HL-60 (cell line): ENCODE data around the gene HYPK.

Experiments
- GABPA ChIP-seq: IDR thresholded peaks from 2 replicates; pipeline ENCODE4 v1.6.1; 2012; ENCODE audit warnings: low read depth
- POLR2AphosphoS5 ChIP-seq: IDR thresholded peaks from 2 replicates; pipeline ENCODE4 v1.6.1; 2012; ENCODE audit warnings: low read depth
- SPI1 ChIP-seq: IDR thresholded peaks from 2 replicates; pipeline ENCODE4 v1.6.1; 2012; ENCODE audit warnings: low read depth, mild to moderate bottlenecking, borderline replicate concordance
- TF ChIP-seq, protein P1 (sequence below): IDR thresholded peaks from 2 replicates; pipeline ENCODE4 v1.6.1; 2012; ENCODE audit warnings: low read depth; ENCODE audit not compliant: insufficient replicate concordance
- TF ChIP-seq, protein P2 (sequence below): IDR thresholded peaks from one replicate; pipeline ENCODE4 v1.5.1; 2011; ENCODE audit warnings: low read length, control low read depth, inconsistent platforms; ENCODE audit not compliant: insufficient read depth

DNA sequence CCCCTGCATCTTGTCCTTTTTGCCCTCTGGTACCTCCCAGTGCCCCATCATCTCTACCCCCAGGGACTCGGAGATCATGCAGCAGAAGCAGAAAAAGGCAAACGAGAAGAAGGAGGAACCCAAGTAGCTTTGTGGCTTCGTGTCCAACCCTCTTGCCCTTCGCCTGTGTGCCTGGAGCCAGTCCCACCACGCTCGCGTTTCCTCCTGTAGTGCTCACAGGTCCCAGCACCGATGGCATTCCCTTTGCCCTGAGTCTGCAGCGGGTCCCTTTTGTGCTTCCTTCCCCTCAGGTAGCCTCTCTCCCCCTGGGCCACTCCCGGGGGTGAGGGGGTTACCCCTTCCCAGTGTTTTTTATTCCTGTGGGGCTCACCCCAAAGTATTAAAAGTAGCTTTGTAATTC, 6.8 kb upstream of the HYPK start:
- TF ChIP-seq POLR2AphosphoS5 (no peak), SPI1 (no peak), GABPA (no peak)
- TF ChIP-seq, protein P1, sequence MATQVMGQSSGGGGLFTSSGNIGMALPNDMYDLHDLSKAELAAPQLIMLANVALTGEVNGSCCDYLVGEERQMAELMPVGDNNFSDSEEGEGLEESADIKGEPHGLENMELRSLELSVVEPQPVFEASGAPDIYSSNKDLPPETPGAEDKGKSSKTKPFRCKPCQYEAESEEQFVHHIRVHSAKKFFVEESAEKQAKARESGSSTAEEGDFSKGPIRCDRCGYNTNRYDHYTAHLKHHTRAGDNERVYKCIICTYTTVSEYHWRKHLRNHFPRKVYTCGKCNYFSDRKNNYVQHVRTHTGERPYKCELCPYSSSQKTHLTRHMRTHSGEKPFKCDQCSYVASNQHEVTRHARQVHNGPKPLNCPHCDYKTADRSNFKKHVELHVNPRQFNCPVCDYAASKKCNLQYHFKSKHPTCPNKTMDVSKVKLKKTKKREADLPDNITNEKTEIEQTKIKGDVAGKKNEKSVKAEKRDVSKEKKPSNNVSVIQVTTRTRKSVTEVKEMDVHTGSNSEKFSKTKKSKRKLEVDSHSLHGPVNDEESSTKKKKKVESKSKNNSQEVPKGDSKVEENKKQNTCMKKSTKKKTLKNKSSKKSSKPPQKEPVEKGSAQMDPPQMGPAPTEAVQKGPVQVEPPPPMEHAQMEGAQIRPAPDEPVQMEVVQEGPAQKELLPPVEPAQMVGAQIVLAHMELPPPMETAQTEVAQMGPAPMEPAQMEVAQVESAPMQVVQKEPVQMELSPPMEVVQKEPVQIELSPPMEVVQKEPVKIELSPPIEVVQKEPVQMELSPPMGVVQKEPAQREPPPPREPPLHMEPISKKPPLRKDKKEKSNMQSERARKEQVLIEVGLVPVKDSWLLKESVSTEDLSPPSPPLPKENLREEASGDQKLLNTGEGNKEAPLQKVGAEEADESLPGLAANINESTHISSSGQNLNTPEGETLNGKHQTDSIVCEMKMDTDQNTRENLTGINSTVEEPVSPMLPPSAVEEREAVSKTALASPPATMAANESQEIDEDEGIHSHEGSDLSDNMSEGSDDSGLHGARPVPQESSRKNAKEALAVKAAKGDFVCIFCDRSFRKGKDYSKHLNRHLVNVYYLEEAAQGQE, result no peak
- TF ChIP-seq, protein P2, sequence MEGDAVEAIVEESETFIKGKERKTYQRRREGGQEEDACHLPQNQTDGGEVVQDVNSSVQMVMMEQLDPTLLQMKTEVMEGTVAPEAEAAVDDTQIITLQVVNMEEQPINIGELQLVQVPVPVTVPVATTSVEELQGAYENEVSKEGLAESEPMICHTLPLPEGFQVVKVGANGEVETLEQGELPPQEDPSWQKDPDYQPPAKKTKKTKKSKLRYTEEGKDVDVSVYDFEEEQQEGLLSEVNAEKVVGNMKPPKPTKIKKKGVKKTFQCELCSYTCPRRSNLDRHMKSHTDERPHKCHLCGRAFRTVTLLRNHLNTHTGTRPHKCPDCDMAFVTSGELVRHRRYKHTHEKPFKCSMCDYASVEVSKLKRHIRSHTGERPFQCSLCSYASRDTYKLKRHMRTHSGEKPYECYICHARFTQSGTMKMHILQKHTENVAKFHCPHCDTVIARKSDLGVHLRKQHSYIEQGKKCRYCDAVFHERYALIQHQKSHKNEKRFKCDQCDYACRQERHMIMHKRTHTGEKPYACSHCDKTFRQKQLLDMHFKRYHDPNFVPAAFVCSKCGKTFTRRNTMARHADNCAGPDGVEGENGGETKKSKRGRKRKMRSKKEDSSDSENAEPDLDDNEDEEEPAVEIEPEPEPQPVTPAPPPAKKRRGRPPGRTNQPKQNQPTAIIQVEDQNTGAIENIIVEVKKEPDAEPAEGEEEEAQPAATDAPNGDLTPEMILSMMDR, result no peak
